Activated T-cell treated with anti-CD3 and anti-CD28 coated beads, Interleukin-2, amount 50 U/mL, for 24 hours (primary cell): ENCODE data around the gene SLC44A2.

Experiments used
- DNase-seq: peaks from one replicate; pipeline ENCODE4 v3.0.0-alpha.2; 2020
- H3K27ac Mint-ChIP-seq: 2 replicates; pipeline ENCODE4 v1.8.0; 2020; ENCODE audit warnings: mild to moderate bottlenecking, mixed read lengths
- H3K27me3 Mint-ChIP-seq: 2 replicates; pipeline ENCODE4 v1.8.0; 2020; ENCODE audit warnings: mixed read lengths
- H3K36me3 Mint-ChIP-seq: 2 replicates; pipeline ENCODE4 v1.8.0; 2020; ENCODE audit warnings: low read depth, mixed read lengths
- H3K4me1 Mint-ChIP-seq: 2 replicates; pipeline ENCODE4 v1.8.0; 2020; ENCODE audit warnings: low read depth, mixed read lengths
- H3K4me3 Mint-ChIP-seq: 2 replicates; pipeline ENCODE4 v1.8.0; 2020; ENCODE audit warnings: mild to moderate bottlenecking, moderate library complexity, mixed read lengths
- H3K9me3 Mint-ChIP-seq: 2 replicates; pipeline ENCODE4 v1.8.0; 2020; ENCODE audit warnings: mixed read lengths

Gene SLC44A2

DNA sequence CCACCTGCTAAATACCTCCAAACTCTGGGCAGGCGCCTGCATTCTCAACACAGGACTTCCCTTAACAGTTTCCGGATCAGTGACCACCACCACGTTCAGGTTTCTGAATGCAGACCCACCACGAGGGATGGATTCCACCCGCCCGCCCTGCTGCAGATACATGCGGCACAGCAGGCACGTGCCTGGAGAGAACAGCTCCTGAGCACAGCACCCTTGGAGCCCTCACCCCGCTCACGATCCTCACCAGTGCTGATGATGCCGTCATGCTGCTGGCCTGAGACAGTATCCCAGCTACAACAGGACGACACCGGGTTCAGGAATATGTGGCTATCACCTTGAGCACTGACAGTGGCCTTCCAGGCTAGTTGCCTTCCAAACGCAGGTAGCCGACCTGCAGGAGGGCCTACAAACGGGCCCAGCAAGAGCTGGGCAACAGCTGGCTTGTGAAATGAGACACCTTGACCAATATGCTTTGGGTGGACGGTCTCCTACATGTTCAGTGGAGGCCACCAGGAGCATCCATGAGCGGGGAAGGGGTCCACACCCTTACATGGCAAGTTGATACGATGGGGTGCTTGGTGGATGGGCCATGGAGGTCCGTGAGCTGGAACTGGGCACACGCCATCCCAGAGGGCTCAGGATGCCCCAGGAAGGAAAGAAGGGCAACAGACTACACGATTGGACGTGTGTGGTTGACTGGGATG, 66.0 kb downstream of the SLC44A2 start:
- peak overlapping the region; percentile 44 for H3K27ac Mint-ChIP-seq
- peaks cover 18% of the 10 kb centered on the region for H3K4me1 Mint-ChIP-seq
- no peaks in the 10 kb centered on the region for H3K9me3 Mint-ChIP-seq
- no peaks in the 10 kb centered on the region for H3K27me3 Mint-ChIP-seq
- no peak overlapping the region for H3K4me3 Mint-ChIP-seq
- no peak for DNase-seq
- peaks cover 65% of the 10 kb centered on the region for H3K36me3 Mint-ChIP-seq

DNA sequence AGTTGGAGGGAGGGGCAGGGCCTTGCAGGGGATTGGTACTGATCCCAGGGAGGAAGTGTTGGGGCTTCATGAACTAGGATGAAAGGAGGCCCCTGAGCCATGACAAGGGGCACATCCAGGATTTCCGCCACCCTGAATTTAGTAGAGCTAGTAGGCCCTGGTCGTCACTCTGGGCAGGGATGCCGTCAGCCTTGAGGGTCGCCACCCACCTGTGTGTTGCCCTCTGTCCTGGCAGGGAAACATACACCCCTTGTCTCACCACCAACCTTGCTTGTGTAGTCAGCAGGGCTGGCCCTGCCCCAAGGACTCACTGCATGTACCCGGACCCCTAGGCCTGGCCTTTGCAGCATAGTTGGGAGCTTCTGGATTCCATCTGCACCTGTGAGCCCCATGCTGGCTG, 66.5 kb downstream of the SLC44A2 start:
- H3K4me3 Mint-ChIP-seq = no peak overlapping the region
- H3K4me1 Mint-ChIP-seq = peaks cover 20% of the 10 kb centered on the region
- no peaks in the 10 kb centered on the region for H3K9me3 Mint-ChIP-seq
- H3K36me3 Mint-ChIP-seq = peaks cover 60% of the 10 kb centered on the region
- peak overlapping the region; percentile 65 for H3K27ac Mint-ChIP-seq
- no peak for DNase-seq
- H3K27me3 Mint-ChIP-seq = peaks cover 3% of the 10 kb centered on the region

DNA sequence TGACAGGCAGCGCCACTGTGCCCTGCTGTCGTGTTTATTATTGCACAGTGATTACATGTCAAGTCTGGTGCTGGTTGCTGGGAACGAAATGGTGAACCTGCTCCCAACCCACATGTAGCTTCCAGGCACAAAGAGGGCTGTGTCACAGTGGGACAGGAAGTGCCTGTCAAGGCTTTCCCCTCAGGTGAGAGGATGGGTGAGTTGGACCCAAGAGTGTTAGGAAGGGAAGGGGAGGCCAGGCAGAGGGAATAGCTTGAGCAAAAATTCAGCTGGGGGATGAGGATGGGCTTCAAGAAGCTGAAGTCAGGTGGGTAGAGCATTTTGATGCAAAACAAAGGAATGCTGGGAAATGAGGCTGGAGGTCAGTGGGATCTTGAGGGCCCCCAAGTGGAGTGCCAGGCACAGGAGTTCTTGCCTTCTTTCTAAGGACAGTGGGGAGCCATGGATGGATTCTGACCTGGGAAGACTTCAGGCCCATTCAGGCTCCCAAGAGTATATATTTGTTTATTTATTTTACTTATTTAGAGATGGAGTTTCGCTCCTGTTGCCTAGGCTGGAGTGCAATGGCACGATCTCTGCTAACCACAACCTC, 67.4 kb downstream of the SLC44A2 start:
- Mint-ChIP-seq H3K27ac (no peak overlapping the region), H3K4me1 (peaks cover 20% of the 10 kb centered on the region)

More for the DNA sequence above, 67.4 kb downstream of the SLC44A2 start:
- Mint-ChIP-seq H3K4me3 (no peak overlapping the region), H3K9me3 (no peaks in the 10 kb centered on the region), H3K36me3 (peaks cover 51% of the 10 kb centered on the region), H3K27me3 (peaks cover 9% of the 10 kb centered on the region)
- DNase-seq = no peak
